HG02852 (cell line): ENCODE measurements around the gene ADCY10.
"Not testable (repeated sequence)": the region's sequence is repeated elsewhere in the genome, so short reads cannot be mapped to it uniquely, and the experiment has no call there.

ENCODE experiments used
- ATAC-seq: cut with Tn5 transposase; IDR thresholded peaks from one replicate; pipeline ENCODE4 v1.9.1; 2021; ENCODE audit warnings: mild to moderate bottlenecking, moderate library complexity; ENCODE audit not compliant: unreplicated experiment

ADCY10 gene, protein sequence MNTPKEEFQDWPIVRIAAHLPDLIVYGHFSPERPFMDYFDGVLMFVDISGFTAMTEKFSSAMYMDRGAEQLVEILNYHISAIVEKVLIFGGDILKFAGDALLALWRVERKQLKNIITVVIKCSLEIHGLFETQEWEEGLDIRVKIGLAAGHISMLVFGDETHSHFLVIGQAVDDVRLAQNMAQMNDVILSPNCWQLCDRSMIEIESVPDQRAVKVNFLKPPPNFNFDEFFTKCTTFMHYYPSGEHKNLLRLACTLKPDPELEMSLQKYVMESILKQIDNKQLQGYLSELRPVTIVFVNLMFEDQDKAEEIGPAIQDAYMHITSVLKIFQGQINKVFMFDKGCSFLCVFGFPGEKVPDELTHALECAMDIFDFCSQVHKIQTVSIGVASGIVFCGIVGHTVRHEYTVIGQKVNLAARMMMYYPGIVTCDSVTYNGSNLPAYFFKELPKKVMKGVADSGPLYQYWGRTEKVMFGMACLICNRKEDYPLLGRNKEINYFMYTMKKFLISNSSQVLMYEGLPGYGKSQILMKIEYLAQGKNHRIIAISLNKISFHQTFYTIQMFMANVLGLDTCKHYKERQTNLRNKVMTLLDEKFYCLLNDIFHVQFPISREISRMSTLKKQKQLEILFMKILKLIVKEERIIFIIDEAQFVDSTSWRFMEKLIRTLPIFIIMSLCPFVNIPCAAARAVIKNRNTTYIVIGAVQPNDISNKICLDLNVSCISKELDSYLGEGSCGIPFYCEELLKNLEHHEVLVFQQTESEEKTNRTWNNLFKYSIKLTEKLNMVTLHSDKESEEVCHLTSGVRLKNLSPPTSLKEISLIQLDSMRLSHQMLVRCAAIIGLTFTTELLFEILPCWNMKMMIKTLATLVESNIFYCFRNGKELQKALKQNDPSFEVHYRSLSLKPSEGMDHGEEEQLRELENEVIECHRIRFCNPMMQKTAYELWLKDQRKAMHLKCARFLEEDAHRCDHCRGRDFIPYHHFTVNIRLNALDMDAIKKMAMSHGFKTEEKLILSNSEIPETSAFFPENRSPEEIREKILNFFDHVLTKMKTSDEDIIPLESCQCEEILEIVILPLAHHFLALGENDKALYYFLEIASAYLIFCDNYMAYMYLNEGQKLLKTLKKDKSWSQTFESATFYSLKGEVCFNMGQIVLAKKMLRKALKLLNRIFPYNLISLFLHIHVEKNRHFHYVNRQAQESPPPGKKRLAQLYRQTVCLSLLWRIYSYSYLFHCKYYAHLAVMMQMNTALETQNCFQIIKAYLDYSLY (N-terminal part only)

DNA sequence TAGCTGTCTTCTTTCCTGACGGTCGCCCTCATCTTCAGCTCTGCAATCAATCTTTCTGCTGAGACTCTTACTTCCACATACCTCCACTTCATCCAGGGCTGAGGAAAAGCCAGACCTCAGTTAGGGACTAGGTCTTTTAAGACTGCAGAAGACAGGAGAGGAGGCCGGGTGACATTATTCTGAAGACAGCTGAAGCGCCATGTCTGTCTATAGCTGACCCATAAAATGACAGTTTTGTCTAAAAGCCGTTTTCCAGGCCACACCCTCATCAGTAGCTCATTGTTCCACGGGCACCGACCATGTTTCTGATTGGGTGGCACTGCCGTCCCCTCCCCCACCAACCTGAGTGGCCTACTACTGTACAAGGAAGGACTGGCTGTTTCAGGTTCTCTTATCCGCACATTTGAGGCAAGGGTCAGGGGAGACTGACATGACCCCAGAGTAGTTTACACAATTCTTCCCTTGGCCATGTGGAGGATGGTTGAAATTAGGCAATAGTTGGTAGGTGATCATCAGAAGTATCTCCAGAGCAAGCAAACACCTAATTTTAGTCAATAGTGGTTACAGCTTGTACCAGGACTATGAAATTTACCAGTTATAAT, at the start of gene ADCY10:
Gene ADCY10 (minus strand): TSS at position 240 of the 602 bp plus-strand sequence. CDS start 8,994 bp downstream, outside the sequence.
- no peak for ATAC-seq

DNA sequence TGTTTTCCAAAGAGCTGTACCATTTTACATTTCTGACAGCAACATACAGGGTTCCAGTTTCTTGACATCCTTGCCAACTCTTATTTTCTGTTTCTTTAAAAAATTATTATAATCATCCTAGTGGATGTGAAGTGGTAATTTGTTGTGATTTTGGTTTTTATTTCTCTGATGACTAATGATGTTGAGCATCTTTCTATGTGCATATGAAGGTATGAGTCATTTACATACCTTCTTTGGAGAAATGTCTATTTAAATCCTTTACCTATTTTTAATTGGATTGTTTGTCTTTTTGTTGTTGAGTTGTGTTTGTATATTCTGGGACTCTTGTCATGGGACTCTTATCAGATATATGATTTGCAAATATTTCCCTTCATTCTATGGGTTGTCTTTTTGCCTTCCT, 43.8 kb upstream of the ADCY10 start:
- ATAC-seq: no peak

DNA sequence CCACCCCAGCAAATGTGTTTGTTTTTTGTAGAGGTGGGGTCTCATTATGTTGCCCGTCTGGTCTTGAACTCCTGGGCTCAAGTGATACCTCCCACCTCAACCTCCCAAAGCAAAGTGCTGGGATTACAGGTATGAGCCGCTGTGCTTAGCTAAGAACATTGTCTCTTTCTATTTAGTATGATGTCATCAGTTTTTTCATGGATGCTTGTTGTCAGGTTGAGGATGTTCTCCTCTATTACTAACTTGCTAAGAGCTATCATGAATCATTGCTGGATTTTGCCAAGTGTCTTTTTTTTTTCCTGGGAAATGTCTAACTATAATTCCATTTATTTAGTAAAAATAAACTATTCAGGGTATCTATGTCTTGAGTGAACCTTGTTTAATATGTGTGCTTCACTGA, 42.0 kb upstream of the ADCY10 start:
- no peak for ATAC-seq

DNA sequence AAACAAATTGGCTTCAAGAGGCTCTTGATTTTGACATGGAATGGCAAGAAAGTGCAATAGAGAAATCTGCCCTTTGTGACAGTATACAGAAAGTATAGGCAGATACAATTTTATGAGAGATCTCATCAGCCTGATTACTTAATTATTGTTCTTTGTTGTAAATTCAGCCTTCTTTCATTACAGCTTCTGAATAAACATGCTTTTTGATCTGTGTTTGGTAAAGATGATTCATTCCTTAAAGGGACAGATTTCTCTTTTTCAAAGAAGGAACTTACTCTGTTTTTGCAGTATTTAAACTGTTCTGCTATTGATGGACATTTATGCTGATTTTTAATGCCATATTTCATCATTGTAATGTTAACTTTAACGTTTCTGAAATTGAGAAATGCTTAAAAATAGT, 36.6 kb upstream of the ADCY10 start:
- ATAC-seq: no peak

DNA sequence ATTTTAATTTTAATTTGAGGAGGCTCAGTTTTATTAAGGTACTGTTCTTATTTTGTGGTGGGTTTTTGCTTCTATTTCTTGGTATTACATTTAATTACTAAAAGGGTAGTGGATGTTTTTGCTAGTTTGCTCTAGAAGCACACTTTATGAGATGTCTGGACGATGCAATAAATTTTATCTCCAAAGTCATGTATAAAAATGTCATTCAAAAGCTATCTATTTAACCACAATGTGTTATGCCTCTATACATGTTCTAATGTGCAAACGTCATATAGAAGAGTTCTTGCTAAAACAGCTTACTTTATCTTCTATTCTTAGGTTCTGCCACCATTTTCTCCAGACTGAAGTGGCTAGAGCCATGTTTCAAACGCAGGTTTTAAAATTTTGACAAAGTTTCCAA, 35.9 kb upstream of the ADCY10 start:
- ATAC-seq: no peak

DNA sequence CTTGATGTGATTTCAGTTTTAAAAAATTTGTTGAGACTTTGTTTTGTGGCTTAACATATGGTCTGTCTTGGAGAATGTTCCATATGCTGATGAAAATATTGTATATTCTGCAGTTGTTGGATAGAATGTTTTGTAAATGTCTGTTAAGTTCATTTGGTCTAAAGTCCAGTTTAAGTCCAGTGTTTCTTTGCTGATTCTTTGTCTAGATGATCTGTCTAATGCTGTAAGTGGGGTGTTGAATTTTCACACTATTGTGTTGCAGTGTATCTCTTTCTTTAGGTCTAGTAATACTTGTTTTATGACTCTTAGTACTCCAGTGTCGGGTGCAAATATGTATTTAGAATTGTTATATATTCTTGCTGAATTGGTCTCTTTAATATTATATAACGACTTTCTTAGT, 33.8 kb upstream of the ADCY10 start:
- ATAC-seq: no peak

DNA sequence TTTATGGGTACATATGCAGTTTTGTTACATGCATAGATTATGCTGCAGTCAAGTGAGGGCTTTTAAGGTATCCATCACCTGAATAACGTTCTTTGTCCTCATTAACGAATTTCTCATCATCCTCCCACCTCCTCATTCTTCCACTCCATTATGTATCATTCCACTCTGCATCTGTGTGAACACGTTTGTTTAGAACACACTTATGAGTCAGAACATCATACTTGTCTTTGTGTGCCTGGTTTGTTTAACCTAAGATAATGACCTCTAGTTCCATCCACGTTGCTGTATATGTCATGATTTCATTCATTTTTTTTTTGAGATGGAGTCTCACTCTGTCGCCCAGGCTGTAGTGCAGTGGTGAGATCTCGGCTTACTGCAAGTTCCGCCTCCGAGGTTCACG, 29.6 kb upstream of the ADCY10 start:
- no peak for ATAC-seq

DNA sequence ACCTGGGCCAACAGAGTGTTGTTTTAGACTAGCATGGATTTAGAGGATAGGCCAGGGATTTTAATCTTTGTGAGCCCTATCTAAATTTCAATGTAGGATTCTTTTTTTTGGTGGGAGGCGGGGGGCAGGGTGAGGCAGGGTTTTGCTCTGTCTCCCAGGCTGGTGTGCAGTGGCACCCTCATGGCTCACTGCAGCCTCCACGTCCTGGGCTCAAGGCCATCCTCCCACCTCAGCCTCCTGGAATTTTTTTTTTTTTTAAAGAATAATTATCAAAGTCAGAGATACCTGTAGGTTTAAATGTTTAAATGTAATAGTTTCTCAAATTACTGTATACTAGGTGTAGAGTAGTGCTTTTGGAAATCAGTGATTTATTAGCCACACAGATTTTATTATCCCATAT, 26.3 kb upstream of the ADCY10 start:
- ATAC-seq: no peak

DNA sequence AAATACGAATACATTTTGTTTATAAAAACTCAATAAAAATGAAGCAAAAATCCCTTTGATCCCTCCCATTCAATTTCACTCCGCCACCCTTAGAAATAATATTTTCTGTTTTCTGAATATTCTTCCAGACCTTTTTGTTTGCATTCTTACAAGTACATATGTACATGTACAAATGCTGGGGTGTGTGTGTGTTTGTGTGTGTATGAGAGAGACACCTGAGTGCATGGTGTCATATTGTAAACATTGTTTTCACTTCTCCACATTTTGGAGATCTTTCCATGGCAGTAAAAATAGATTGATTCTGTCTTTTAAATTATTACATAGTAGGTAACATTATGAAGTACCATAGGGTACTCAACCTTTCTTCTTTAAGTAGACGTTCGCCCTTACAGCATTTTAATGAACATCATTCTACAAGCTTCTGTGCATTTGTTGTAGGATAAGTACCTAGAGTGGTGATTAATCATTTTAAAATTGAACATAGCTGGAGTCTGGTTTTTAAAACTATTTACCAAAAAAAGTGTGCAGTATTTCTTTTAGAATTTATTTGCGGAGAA, 24.2 kb upstream of the ADCY10 start:
- ATAC-seq: no peak

DNA sequence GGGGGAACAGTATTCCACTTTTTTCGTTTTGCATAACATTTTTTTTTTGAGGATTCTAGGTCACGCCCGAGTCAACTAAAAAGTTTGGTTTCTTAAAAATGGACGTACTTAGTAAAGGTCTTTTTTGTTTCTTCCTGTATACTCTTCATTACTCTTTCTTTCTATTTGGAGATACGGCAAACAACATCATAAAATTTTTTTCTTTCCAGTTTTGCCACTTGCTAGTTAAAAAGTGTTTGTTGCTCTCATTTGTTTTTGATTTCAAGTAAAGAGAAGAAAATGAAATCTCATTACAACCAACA, 23.7 kb upstream of the ADCY10 start:
- no peak for ATAC-seq

DNA sequence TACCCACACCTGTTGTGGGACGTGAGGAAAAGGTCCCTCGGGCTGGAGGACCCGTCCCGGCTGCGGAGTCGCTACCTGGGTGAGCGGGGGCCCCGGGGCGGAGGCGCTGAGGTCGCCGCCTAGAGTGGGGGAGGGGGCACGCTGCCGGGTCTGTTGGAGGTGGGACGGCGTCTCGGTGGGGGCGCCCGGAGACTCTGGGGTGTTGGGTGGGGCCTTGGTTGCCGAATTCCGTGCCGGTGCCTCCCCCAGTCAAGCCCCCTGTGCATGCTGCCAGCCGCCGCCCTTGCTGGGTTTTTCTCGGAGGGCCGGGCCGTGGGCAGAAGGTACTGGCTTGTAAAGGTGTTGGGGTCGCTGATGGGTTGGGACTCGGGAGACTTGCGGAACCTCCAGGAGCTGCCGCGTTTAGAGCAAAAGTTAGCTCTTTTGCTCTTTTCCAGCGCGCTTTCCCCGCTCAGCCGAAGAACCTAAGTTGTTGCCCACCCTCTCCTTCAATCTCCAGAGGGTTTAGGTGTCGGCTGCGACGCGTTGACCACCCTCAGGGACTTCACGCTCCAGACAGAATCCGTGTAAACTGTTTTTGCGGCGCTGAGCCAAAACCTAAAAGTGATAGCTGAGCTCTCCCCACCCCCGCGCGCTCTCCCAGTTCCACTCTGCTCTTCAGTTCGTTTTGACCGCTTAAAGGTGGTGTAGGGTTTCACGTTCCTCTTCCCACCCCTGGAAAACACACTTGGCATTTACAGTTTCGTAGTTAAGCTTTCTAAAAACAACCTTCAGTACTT, 23.2 kb upstream of the ADCY10 start, which contains the start of gene MPC2:
Gene MPC2 (minus strand): TSS at position 143 of the 779 bp plus-strand sequence. CDS start 1,231 bp downstream, outside the sequence.
- ATAC-seq: peak; percentile 16

DNA sequence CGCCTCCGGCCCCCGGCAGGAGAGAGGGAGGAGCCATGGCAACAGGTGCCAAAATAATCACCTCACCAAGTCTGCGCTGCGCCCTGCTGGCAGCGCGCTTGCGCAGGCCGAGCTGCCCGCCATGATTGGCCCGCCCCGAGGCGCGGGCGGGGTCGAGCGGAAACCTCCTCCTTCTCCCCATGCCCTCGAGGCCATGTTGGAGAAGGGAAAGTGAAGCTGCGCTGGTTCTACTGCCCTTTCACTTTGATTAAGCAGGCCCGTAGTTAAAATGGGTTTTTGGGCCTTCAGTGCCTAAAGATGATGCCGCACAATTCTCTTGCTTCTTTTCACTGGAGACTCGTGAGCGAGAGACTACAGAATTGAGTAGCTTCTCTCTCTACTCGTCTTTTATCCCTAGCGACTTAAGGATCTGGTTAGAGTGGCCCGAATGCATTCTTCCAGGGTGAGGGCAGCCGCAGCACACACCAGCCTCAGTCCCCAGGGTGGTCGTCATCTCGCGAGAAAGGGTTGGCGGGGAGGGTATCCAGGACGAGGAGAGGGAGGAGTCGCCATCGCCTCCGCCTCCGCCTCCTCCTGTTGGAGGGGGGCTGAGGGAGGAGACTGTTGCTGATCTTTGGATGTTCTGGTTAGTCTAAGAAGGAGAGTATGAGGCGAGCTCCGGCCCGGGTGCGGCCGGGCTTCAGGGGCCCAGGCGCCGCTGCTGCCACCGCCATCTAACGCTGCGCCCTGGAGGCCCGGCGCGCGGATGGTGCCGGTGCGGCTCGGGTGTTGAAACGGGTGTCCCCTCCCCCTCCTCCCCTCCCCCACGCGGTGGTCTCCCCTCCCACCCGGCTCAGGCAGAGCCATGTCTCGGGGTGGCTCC, 22.4 kb upstream of the ADCY10 start, which contains the start of gene DCAF6:
Gene DCAF6 (plus strand): TSS at position 616 of the 862 bp plus-strand sequence. CDS start 229 bp downstream, at position 845.
- peak; percentile 76 for ATAC-seq

DNA sequence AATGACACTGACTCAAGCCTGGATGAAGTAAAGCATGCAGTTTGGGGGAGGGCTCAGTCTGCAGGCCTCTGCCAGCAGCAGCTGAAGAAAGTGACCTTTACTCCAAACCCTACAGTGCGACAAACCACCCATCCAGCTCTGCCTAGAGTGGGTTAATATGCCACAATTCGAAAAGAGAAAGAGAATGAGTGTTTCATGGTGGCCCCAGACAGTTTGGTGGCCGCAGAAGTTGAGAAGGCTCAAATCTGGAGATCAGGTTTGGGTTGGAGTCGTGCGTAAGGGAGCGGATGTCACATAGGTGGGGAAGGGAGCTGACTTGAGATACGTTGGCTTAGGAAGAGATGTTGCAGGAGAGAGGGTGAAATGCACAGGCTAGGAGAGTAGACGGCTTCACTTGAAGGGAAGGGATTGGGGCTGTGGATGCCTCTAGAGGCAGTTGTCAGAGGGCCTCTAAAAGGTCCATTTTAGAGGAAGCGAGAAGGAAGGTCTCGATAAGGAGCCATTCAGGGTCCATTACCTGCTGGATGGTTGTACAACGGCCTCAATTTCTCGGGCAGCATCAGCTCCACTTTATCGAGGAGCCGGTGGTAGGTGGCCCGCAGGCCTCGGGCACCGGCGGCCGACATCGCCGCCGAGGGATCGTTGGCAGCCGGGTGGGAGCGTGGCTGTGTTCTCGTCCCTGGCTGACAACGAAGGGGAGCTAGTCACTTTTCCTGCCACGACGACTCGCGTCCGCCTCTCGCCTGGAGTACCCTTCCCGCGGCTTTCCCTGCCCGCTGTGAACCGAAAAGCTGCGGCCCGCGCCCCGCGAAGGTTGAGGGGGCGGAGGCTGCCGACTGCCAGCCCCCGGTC, 21.5 kb upstream of the ADCY10 start:
- peak; percentile 10 for ATAC-seq

DNA sequence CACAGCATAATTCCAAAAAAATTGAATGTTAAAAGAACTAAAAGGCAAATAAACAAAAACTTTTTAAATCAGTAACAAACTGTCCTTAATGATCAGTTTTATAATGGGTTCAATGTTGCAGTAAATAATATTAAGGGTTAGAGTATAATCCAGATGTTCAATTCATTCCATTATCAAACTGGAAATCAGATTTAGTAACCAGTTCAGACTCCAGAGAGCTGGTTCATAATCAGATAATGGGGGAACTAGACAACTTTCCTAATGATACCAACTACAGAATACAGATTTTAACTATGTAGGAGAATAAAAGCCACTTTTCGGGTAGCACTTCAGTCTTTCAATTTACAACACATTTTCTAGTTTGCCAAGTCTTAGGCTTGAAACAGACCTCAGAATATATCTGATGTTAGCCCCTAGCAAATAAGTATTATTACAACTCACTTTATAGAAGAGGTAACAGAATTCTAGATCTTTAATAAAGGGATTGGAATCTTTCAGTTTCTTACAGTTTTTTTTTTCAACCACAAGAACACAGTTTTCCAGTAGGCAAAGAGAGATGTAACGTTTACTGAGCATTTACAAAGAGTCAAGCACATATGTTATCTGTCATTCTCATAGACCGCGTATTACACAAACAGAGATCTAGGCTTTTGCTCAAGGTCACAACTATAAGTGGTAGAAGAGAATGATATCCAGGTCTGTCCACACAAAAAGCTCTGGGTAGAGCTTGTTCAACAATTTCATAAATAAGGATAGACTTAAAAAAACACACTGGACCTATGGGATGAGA, 20.7 kb upstream of the ADCY10 start:
- ATAC-seq: no peak

DNA sequence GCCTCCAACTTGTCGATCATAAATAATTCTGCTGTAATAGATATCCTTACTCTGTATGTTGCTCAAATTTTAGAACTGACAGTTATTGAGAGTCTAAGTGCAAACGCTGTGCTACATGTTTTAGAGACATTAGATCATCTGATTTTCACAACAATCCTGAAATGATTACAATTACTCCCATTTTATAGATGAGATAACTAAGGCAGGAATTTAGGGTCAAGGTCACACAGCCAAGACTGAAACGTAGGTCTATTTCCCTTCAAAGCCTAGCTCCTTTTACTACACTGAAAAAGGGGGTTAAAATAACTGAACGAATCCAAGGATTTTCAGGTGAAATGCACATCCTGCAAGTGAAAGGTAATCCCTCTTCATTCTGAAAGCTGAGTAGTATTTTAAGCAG, 19.9 kb upstream of the ADCY10 start:
- no peak for ATAC-seq

DNA sequence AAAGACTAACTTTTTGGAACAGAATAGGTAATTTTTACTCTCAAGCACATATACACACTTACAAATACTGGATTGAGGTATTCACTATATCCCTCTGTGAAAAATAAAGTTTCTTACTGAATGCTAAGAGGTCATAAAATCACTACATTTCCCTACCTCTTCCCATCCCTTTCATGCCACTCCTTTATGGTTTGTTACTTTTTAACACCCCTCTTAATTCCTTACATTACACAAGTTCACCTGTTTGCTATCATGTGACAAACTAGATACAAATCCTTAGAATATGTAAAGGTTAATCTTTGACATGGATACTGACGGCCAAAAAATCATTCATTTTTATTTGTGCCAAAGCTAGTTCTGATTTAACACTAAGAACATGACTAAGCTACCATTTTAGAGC, 15.8 kb upstream of the ADCY10 start:
- no peak for ATAC-seq

DNA sequence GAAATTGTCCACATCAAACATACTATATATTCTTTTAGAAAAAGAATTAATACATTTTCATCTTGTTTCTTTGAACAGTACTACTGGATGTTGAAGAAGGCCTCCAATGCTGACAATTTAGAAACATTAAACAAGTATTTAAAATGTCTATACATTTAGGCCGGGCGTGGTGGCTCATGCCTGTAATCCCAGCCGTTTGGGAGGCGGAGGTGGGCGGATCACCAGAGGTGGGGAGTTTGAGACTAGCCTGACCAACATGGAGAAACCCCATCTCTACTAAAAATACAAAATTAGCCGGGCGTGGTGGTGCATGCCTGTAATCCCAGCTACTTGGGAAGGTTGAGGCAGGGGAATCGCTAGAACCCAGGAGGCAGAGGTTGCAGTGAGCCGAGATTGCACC, 15.0 kb upstream of the ADCY10 start:
- ATAC-seq: not testable (repeated sequence)
